ENCODE measurements around the gene GRID1.

DNA sequence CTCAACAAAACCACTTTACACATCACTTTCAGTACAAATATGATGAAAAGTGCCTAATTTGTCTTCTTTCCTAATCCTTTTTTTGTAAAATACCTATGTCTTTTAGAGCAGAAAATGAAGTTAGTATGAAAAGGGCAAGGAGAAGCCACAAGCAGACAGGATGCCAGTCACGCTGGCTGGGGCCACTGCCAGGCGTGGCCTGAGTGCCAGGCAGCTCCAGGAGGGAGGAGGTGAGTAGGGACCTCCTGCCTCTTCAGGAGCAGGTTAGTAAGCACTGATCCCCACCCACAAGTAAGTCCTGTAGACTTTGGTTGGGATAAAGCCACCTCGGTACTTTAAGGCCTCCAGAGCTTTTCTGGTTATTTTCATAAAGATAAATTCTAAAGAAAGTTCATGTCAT lies 432.0 kb downstream of the GRID1 start:
- TF ChIP-seq, protein P1, sequence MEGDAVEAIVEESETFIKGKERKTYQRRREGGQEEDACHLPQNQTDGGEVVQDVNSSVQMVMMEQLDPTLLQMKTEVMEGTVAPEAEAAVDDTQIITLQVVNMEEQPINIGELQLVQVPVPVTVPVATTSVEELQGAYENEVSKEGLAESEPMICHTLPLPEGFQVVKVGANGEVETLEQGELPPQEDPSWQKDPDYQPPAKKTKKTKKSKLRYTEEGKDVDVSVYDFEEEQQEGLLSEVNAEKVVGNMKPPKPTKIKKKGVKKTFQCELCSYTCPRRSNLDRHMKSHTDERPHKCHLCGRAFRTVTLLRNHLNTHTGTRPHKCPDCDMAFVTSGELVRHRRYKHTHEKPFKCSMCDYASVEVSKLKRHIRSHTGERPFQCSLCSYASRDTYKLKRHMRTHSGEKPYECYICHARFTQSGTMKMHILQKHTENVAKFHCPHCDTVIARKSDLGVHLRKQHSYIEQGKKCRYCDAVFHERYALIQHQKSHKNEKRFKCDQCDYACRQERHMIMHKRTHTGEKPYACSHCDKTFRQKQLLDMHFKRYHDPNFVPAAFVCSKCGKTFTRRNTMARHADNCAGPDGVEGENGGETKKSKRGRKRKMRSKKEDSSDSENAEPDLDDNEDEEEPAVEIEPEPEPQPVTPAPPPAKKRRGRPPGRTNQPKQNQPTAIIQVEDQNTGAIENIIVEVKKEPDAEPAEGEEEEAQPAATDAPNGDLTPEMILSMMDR (conservative IDR thresholded peaks at IDR 0.05) = no peak
- TF ChIP-seq EZH2 (IDR thresholded peaks at IDR 0.05; ENCODE audit: low read depth) = no peak
